Progenitor cell of endocrine pancreas (in vitro differentiated cells): Measurements from ENCODE around the gene EEPD1. TPM values are rescaled to one million over a fixed set of nuclear protein-coding genes. Genes with fewer than 3 reads are reported as not detected.

Source experiments
- DNase-seq: peaks from one replicate; pipeline ENCODE4 v3.0.0; 2021; ENCODE audit warnings: low spot score; ENCODE audit not compliant: unreplicated experiment
- H3K27ac Mint-ChIP-seq: 2 replicates; pipeline ENCODE4 v1.8.0; 2021; ENCODE audit warnings: mild to moderate bottlenecking, moderate library complexity, mixed read lengths
- H3K27me3 Mint-ChIP-seq: 2 replicates; pipeline ENCODE4 v1.8.0; 2021; ENCODE audit warnings: mixed read lengths
- H3K36me3 Mint-ChIP-seq: 2 replicates; pipeline ENCODE4 v1.8.0; 2022; ENCODE audit warnings: mixed read lengths; ENCODE audit not compliant: insufficient read depth
- H3K4me1 Mint-ChIP-seq: 2 replicates; pipeline ENCODE4 v1.8.0; 2021; ENCODE audit warnings: low read depth, mixed read lengths
- H3K4me3 Mint-ChIP-seq: 2 replicates; pipeline ENCODE4 v1.8.0; 2021; ENCODE audit warnings: low read depth, mild to moderate bottlenecking, moderate library complexity, mixed read lengths
- H3K9me3 Mint-ChIP-seq: 2 replicates; pipeline ENCODE4 v1.8.0; 2021; ENCODE audit warnings: low read depth, mixed read lengths
- CTCF ChIP-seq: fragments of 200-600 bp; sonication (generic); IDR thresholded peaks from one replicate; pipeline ENCODE4 v1.5.0; 2021; ENCODE audit warnings: antibody characterized with exemption, mild to moderate bottlenecking; ENCODE audit not compliant: unreplicated experiment
- total RNA-seq: library from RNA; stranded (reverse); gene quantifications from 2 replicates; pipeline ENCODE4 v1.2.1, GENCODE V29; 2021

EEPD1 gene
- total RNA-seq, 1 donor from 2014 or later, result 10.6 TPM

DNA sequence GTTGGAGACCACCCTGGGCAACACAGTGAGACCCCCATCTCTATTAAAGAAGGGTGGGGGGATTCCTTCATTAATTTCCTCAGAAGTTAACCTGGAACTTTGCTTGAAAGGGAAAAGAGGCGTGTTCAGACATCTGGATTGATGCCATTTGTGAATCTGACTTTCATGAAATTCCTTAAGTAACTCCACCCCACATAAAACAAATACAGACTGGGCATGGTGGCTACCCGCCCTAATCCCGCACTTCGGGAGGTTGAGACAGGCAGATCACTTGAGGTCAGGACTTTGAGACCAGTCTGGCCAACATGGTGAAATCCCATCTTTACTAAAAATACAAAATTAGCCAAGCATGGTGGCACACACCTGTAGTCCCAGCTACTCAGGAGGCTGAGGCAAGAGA lies 75.0 kb downstream of the EEPD1 start:
- Mint-ChIP-seq H3K4me1 (peaks cover 17% of the 10 kb centered on the region), H3K27me3 (no peaks in the 10 kb centered on the region), H3K36me3 (peaks cover 2% of the 10 kb centered on the region), H3K4me3 (no peak overlapping the region), H3K27ac (no peak overlapping the region), H3K9me3 (no peaks in the 10 kb centered on the region)
- TF ChIP-seq CTCF, result no peak
- DNase-seq, result no peak

DNA sequence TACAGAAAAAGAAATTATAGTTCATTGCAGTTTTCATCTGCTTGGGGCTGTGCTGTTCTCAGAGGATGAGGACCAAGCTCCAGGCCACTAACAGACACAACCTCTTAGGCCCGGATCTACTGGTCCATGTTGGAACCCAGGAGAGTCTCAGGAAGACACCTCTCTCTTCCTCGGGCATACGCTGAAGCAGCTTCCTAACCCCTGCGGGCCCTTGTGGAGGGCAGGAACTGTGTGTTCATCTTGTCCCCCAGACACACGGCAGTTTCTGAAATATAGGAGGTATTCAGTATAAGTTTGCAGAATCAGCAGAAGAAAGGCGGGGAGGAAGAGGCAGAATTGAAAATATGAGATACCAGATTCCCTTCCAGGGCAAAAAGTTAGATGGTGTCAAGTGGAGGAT lies 78.4 kb downstream of the EEPD1 start:
- Mint-ChIP-seq H3K27me3 (no peaks in the 10 kb centered on the region), H3K4me3 (no peak overlapping the region), H3K9me3 (no peaks in the 10 kb centered on the region), H3K27ac (no peak overlapping the region), H3K4me1 (peaks cover 16% of the 10 kb centered on the region), H3K36me3 (peaks cover 4% of the 10 kb centered on the region)
- DNase-seq, result no peak
- TF ChIP-seq CTCF, result no peak

DNA sequence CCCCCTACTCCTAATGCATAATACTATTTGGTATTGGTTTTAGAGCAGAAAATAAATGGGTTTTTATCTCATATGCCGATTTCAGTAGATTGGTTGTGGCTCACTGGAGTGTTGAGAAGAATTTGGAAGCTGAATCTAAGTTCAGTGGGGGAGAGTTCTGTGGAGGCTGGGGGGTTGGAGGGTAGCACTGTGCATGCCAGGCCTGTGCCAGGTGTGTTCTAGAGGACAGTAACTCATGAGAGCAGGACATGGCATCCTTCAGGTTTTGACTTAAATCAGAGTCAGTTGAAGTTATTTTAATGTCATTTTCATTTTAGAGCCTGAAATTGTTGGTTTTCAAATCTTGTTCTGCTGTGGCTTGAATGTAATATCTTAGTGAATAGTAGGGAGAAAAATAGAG lies 79.5 kb downstream of the EEPD1 start:
- Mint-ChIP-seq H3K27ac (peak overlapping the region; percentile 79), H3K4me3 (no peak overlapping the region), H3K9me3 (peaks cover 4% of the 10 kb centered on the region), H3K4me1 (peaks cover 16% of the 10 kb centered on the region), H3K36me3 (peaks cover 12% of the 10 kb centered on the region), H3K27me3 (no peaks in the 10 kb centered on the region)
- no peak for TF ChIP-seq CTCF
- DNase-seq, result no peak

- Mint-ChIP-seq H3K27me3 (no peaks in the 10 kb centered on the region), H3K4me1 (peaks cover 16% of the 10 kb centered on the region), H3K27ac (peak overlapping the region; percentile 79), H3K9me3 (peaks cover 4% of the 10 kb centered on the region), H3K36me3 (peaks cover 12% of the 10 kb centered on the region), H3K4me3 (no peak overlapping the region)
- DNase-seq, result no peak
- TF ChIP-seq CTCF, result no peak
Observed at GRCh38 chr7:36232971-36233550, 80.0 kb downstream of the EEPD1 start.

DNA sequence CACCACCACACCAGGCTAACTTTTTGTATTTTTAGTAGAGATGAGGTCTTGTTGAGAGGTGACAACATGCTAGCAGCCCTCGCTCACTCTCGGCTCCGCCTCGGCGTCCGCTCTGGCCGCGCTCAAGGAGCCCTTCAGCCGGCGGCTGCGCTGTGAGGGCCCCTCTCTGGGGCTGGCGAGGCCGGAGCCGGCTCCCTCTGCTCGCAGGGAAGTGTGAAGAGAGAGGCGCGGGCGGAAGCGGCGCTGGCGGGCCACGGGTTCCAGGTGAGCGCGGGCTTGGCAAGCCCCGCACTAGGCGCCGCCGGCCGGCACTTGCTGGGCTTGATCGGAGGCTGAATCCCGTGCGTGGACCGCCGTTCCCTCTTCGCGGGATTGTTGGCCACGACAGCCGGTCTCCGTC lies 83.0 kb downstream of the EEPD1 start:
- Mint-ChIP-seq H3K4me3 (no peak overlapping the region), H3K36me3 (peaks cover 12% of the 10 kb centered on the region), H3K4me1 (peaks cover 19% of the 10 kb centered on the region), H3K27me3 (no peaks in the 10 kb centered on the region), H3K9me3 (peaks cover 7% of the 10 kb centered on the region), H3K27ac (no peak overlapping the region)
- TF ChIP-seq CTCF, result no peak
- no peak for DNase-seq
